B cell (primary cell): ENCODE results near the gene VPS37C. TPM values are rescaled to one million over a fixed set of nuclear protein-coding genes. Genes with fewer than 3 reads are reported as not detected.

ENCODE experiments used
- ATAC-seq: fragments of 200-7000 bp; cut with Tn5 transposase; one replicate; pipeline ENCODE4 v1.10.0; 2021; ENCODE audit warnings: low read depth, mild to moderate bottlenecking, moderate number of reproducible peaks, moderate library complexity
- CTCF ChIA-PET: fragments of 350-600 bp; sonication (Branson Sonifier 250); formaldehyde crosslinking; loops from one replicate; lab custom pipeline; 2021; ENCODE audit warnings: antibody characterized with exemption, inconsistent platforms; lab: Charles Lee
- POLR2A ChIA-PET: fragments of 350-600 bp; sonication (Branson Sonifier 250); formaldehyde crosslinking; loops from one replicate; lab custom pipeline; 2021; ENCODE audit warnings: antibody characterized with exemption; lab: Charles Lee
- DNase-seq: peaks from one replicate; pipeline ENCODE4 v3.0.0; 2013
- H2AFZ ChIP-seq: 2 replicates; pipeline ENCODE4 v1.6.1; 2012; ENCODE audit warnings: mild to moderate bottlenecking, low read depth, low read length; ENCODE audit not compliant: insufficient read depth, poor library complexity, severe bottlenecking
- H3K27ac ChIP-seq, 2 donors: 1 replicate in 1 of 2; 2 replicates in 1 of 2; pipeline ENCODE4 v1.5.1; 2012 to 2013; ENCODE audit warnings: low read length in 2 of 2, mild to moderate bottlenecking in 2 of 2, moderate library complexity in 1 of 2
- H3K27me3 ChIP-seq, 4 experiments: fragments of 200-600 bp in 1 of 4; sonication (generic) in 1 of 4; replicated peaks in 1 of 4; 1 replicate in 2 of 4; 2 replicates in 2 of 4; pipeline versions ENCODE4 v1.6.1 to v1.7.0; 2013 to 2016; ENCODE audit warnings: low read length in 3 of 4, mild to moderate bottlenecking in 2 of 4, mixed read lengths in 1 of 4, moderate library complexity in 1 of 4; ENCODE audit not compliant: insufficient read depth in 4 of 4, control insufficient read depth in 3 of 4; ENCODE audit errors: control extremely low read depth in 1 of 4
- H3K36me3 ChIP-seq, 2 experiments: replicated peaks in 1 of 2; 1 replicate in 1 of 2; 2 replicates in 1 of 2; pipeline versions ENCODE4 v1.6.1 to v1.7.1; 2013; ENCODE audit warnings: low read length in 1 of 2; ENCODE audit not compliant: insufficient read depth in 2 of 2, control insufficient read depth in 1 of 2; ENCODE audit errors: control extremely low read depth in 1 of 2, extremely low read depth in 1 of 2
- H3K4me1 ChIP-seq, 2 donors: fragments of 200-600 bp in 1 of 2; sonication (generic) in 1 of 2; 1 replicate in 1 of 2; 2 replicates in 1 of 2; pipeline versions ENCODE4 v1.5.1 to v1.6.1; 2013 to 2017; ENCODE audit warnings: low read length in 2 of 2; ENCODE audit not compliant: control insufficient read depth in 2 of 2, insufficient read depth in 2 of 2
- H3K4me2 ChIP-seq: replicated peaks from 2 replicates; pipeline ENCODE3; 2012; ENCODE audit warnings: mild to moderate bottlenecking, low read depth, low read length; ENCODE audit not compliant: poor library complexity, severe bottlenecking
- H3K4me3 ChIP-seq, 5 experiments: fragments of 200-600 bp in 1 of 5; sonication (generic) in 1 of 5; 1 replicate in 3 of 5; 2 replicates in 2 of 5; pipeline versions ENCODE4 v1.5.1 to v1.7.0; 2011 to 2016; ENCODE audit warnings: low read length in 4 of 5, mild to moderate bottlenecking in 4 of 5, low read depth in 2 of 5, control low read depth in 1 of 5, moderate library complexity in 1 of 5; ENCODE audit not compliant: insufficient read depth in 1 of 5; ENCODE audit errors: control extremely low read depth in 1 of 5, extremely low read depth in 1 of 5
- H3K79me2 ChIP-seq: fragments of 200-600 bp; sonication (generic); one replicate; pipeline ENCODE4 v1.6.0; 2016; ENCODE audit warnings: low read length; ENCODE audit not compliant: control insufficient read depth, insufficient read depth
- H3K9ac ChIP-seq: fragments of 200-600 bp; sonication (generic); 2 replicates; pipeline ENCODE4 v1.6.1; 2017; ENCODE audit warnings: mild to moderate bottlenecking, low read length, moderate library complexity
- H3K9me3 ChIP-seq, 3 donors: one replicate each; pipeline versions ENCODE4 v1.6.1 to v1.7.1; 2013; ENCODE audit warnings: low read length in 2 of 3; ENCODE audit not compliant: control insufficient read depth in 2 of 3, insufficient read depth in 1 of 3; ENCODE audit errors: control extremely low read depth in 1 of 3
- H4K20me1 ChIP-seq: 2 replicates; pipeline ENCODE4 v1.6.0; 2012; ENCODE audit warnings: mild to moderate bottlenecking, low read length; ENCODE audit not compliant: insufficient read depth, control insufficient read depth, poor library complexity, severe bottlenecking
- H3K27ac Mint-ChIP-seq: one replicate; pipeline ENCODE4 v1.8.0; 2021; ENCODE audit warnings: mixed read lengths
- H3K27me3 Mint-ChIP-seq: one replicate; pipeline ENCODE4 v1.8.0; 2021; ENCODE audit warnings: mixed read lengths
- H3K4me1 Mint-ChIP-seq: one replicate; pipeline ENCODE4 v1.8.0; 2021; ENCODE audit warnings: mixed read lengths
- H3K4me3 Mint-ChIP-seq: one replicate; pipeline ENCODE4 v1.8.0; 2021; ENCODE audit warnings: mixed read lengths
- H3K9me3 Mint-ChIP-seq: one replicate; pipeline ENCODE4 v1.8.0; 2022; ENCODE audit warnings: mixed read lengths; ENCODE audit not compliant: insufficient read depth
- EZH2 ChIP-seq: IDR thresholded peaks from 2 replicates; pipeline ENCODE4 v1.6.1; 2012; ENCODE audit warnings: borderline replicate concordance, low read depth, mild to moderate bottlenecking, moderate library complexity, low read length; ENCODE audit not compliant: insufficient read depth, poor library complexity, severe bottlenecking
- WGBS: methylation state at CpG from one replicate; pipeline ENCODE4 v1.1.5; 2013; ENCODE audit warnings: missing lambda C conversion rate; ENCODE audit not compliant: insufficient coverage; 5-methylcytosine and 5-hydroxymethylcytosine counted together
- intact Hi-C: fragments of 100-400 bp; cut with micrococcal nuclease; formaldehyde crosslinking; loops from one replicate; pipeline ENCODE4 v1.10.0; 2022
- polyA plus RNA-seq: library from polyadenylated mRNA; depleted of rRNA; stranded (reverse); fragments of >200 nt; gene quantifications from 2 replicates; pipeline ENCODE4 v1.2.3, GENCODE V29; 2012
- total RNA-seq, 2 donors: library from RNA; stranded (reverse); fragments of 120-200 nt in 1 of 2; gene quantifications; 1 replicate in 1 of 2; 2 replicates in 1 of 2; pipeline versions ENCODE4 v1.2.3 to v1.2.4, GENCODE V29; 2013 to 2022
- TF ChIP-seq, protein P1 (sequence below): fragments of 200-600 bp; IDR thresholded peaks from one replicate; pipeline ENCODE4 v1.8.0; 2022; ENCODE audit warnings: antibody characterized with exemption, mild to moderate bottlenecking

Gene VPS37C
- total and polyA plus RNA-seq, 2 donors (not counting 1 experiment from before 2014, with no cell fraction given), result 6.4 to 20.1 TPM

DNA sequence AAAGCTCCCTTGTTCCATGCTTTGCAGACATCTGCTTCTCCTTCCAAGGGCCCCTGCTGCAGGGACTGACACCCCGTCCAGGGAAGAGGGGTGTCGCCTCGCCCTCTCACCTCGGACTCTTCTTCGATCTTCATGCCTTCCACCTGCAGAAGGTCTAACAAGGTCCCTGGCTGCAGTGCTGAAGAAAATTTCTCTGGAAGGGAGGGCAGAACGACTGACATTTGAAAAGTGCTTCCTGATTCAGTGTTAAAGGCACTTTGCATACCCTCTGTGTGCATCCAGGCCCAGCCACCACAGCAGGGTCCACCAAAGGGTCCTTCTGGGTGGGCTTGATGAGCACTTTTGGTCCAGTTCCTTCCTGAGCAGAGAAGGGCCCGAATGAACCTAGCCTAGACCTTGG lies 28.1 kb downstream of the VPS37C start:
- TF ChIP-seq EZH2, result no peak
- TF ChIP-seq, protein P1, sequence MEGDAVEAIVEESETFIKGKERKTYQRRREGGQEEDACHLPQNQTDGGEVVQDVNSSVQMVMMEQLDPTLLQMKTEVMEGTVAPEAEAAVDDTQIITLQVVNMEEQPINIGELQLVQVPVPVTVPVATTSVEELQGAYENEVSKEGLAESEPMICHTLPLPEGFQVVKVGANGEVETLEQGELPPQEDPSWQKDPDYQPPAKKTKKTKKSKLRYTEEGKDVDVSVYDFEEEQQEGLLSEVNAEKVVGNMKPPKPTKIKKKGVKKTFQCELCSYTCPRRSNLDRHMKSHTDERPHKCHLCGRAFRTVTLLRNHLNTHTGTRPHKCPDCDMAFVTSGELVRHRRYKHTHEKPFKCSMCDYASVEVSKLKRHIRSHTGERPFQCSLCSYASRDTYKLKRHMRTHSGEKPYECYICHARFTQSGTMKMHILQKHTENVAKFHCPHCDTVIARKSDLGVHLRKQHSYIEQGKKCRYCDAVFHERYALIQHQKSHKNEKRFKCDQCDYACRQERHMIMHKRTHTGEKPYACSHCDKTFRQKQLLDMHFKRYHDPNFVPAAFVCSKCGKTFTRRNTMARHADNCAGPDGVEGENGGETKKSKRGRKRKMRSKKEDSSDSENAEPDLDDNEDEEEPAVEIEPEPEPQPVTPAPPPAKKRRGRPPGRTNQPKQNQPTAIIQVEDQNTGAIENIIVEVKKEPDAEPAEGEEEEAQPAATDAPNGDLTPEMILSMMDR, result no peak
- H2AFZ ChIP-seq, result no peak overlapping the region
- no peaks in the 10 kb centered on the region for H3K9me3 ChIP-seq
- peaks cover 9% of the 10 kb centered on the region in 2 donors for H3K4me1 ChIP-seq
- intact Hi-C loops, result no loop called here
- no peak overlapping the region for H3K27ac ChIP-seq
- DNase-seq, result no peak
- ChIA-PET POLR2A (no interaction called here), CTCF (interaction anchor here (0.8 to 3.8 kb wide), 9 partner anchors 12 to 302 kb away, joined by 3 to 18 read pairs (median 4); no protein-coding TSS in a partner anchor)
- H3K4me2 ChIP-seq, result no peak overlapping the region
- Mint-ChIP-seq H3K27ac (no peak overlapping the region), H3K4me1 (peaks cover 4% of the 10 kb centered on the region), H3K9me3 (no peaks in the 10 kb centered on the region), H3K27me3 (no peaks in the 10 kb centered on the region), H3K4me3 (no peak overlapping the region)
- H3K36me3 ChIP-seq, result peaks cover 0 to 12% of the 10 kb centered on the region in 2 experiments
- H3K27me3 ChIP-seq, result no peaks in the 10 kb centered on the region
- H3K4me3 ChIP-seq, result no peak overlapping the region
- WGBS, result 100% methylated on average over 7 of the region's 7 CpGs
- no peak overlapping the region for H3K9ac ChIP-seq
- H3K79me2 ChIP-seq, result no peaks in the 10 kb centered on the region
- no peak for ATAC-seq
- no peaks in the 10 kb centered on the region for H4K20me1 ChIP-seq

DNA sequence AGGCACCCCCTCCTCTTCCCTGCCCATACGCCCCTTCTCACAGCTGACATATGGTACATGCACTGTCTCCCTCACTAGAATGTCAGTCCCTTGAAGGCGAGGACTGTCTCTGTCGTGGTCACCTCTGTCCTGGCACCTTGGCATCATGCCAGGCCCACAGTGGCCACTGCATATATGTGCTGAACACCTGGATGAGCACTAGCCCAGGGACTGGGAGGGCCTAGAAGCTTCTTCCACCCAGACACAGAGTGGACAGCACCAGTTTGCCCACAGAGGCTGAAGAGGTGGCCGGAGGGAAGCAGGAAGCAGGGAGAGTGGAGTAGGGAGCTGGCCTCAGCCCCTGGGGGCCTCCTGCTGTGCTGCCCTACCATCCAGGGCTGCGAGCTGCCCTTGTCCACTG lies 28.6 kb downstream of the VPS37C start:
- no peak overlapping the region for H3K27ac ChIP-seq
- Mint-ChIP-seq H3K4me1 (peaks cover 4% of the 10 kb centered on the region), H3K27me3 (no peaks in the 10 kb centered on the region), H3K9me3 (no peaks in the 10 kb centered on the region), H3K27ac (no peak overlapping the region), H3K4me3 (no peak overlapping the region)
- H3K4me2 ChIP-seq, result no peak overlapping the region
- ChIA-PET POLR2A (no interaction called here), CTCF (interaction anchor here (0.8 to 3.8 kb wide), 8 partner anchors 12 to 301 kb away, joined by 3 to 18 read pairs (median 4); no protein-coding TSS in a partner anchor)
- H3K36me3 ChIP-seq, result peaks cover 0 to 12% of the 10 kb centered on the region in 2 experiments
- no peak overlapping the region for H2AFZ ChIP-seq
- H4K20me1 ChIP-seq, result no peaks in the 10 kb centered on the region
- H3K27me3 ChIP-seq, result no peaks in the 10 kb centered on the region
- DNase-seq (no peak), ATAC-seq (no peak)
- H3K4me1 ChIP-seq, result peaks cover 9% of the 10 kb centered on the region in 2 donors
- no peak overlapping the region for H3K4me3 ChIP-seq
- WGBS, result 90% methylated on average over 4 of the region's 5 CpGs
- intact Hi-C loops, result no loop called here
- H3K9me3 ChIP-seq, result no peaks in the 10 kb centered on the region
- H3K9ac ChIP-seq, result no peak overlapping the region
- TF ChIP-seq, protein P1, result no peak
- TF ChIP-seq EZH2, result no peak
- no peaks in the 10 kb centered on the region for H3K79me2 ChIP-seq
